ENCODE results near the gene MCEMP1. TPM values are rescaled to one million over a fixed set of nuclear protein-coding genes. Genes with fewer than 3 reads are reported as not detected.

MCEMP1 gene
- total and polyA plus RNA-seq, 2 of the 13 experiments (the other 11 are each of a cell fraction or from before 2014, with no cell fraction given), result not detected

DNA sequence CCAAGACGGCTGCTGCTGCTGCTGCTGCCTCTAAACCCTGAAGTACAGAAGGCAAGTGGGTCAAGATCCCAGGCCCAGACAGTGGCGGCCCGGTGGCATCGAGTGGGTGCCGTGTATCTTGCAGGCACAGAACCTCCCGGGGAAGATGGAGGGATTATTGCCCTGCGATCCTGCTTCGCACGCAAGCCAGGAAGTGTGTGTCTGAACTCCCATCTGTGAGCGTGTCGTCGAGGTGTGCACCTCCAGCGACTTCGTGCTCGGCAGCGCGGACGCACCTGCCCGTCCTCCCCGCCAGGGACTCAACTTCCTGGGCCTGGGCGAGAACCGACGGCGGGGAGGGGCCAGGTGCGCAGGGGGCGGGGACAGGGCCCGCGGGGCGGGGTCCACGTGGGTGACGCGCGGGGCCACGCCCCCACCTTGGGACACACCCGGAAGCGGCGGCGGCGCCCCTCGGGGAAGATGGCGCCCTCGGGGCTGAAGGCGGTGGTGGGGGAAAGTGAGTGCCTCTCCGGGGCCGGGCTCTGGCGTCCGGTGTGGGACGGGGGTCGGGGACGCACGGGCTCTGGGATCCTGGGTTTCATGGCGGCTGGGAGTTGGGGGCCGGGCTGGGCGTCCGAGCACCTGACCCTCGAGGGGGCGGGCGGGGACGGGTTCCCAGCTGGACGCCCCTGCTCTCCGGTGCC, 40.1 kb upstream of the MCEMP1 start, which contains the start of gene STXBP2 (continued):
- TF ChIP-seq, protein P1, sequence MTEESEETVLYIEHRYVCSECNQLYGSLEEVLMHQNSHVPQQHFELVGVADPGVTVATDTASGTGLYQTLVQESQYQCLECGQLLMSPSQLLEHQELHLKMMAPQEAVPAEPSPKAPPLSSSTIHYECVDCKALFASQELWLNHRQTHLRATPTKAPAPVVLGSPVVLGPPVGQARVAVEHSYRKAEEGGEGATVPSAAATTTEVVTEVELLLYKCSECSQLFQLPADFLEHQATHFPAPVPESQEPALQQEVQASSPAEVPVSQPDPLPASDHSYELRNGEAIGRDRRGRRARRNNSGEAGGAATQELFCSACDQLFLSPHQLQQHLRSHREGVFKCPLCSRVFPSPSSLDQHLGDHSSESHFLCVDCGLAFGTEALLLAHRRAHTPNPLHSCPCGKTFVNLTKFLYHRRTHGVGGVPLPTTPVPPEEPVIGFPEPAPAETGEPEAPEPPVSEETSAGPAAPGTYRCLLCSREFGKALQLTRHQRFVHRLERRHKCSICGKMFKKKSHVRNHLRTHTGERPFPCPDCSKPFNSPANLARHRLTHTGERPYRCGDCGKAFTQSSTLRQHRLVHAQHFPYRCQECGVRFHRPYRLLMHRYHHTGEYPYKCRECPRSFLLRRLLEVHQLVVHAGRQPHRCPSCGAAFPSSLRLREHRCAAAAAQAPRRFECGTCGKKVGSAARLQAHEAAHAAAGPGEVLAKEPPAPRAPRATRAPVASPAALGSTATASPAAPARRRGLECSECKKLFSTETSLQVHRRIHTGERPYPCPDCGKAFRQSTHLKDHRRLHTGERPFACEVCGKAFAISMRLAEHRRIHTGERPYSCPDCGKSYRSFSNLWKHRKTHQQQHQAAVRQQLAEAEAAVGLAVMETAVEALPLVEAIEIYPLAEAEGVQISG (CRISPR knock-in tag; IDR thresholded peaks at IDR 0.05), result peak; percentile 55; the same call in 1 of the 2 replicates
- TF ChIP-seq JUND (CRISPR knock-in tag; IDR thresholded peaks at IDR 0.05), result no peak
- TF ChIP-seq HOXA7 (CRISPR knock-in tag; IDR thresholded peaks at IDR 0.05), result no peak
- TF ChIP-seq, protein P2, sequence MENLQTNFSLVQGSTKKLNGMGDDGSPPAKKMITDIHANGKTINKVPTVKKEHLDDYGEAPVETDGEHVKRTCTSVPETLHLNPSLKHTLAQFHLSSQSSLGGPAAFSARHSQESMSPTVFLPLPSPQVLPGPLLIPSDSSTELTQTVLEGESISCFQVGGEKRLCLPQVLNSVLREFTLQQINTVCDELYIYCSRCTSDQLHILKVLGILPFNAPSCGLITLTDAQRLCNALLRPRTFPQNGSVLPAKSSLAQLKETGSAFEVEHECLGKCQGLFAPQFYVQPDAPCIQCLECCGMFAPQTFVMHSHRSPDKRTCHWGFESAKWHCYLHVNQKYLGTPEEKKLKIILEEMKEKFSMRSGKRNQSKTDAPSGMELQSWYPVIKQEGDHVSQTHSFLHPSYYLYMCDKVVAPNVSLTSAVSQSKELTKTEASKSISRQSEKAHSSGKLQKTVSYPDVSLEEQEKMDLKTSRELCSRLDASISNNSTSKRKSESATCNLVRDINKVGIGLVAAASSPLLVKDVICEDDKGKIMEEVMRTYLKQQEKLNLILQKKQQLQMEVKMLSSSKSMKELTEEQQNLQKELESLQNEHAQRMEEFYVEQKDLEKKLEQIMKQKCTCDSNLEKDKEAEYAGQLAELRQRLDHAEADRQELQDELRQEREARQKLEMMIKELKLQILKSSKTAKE (CRISPR knock-in tag; IDR thresholded peaks at IDR 0.05; ENCODE audit: borderline replicate concordance), result peak; percentile 43; the same call in 1 of the 2 replicates
- TF ChIP-seq PAWR (CRISPR knock-in tag; IDR thresholded peaks at IDR 0.05; ENCODE audit: borderline replicate concordance), result no peak
- no peak for TF ChIP-seq HNRNPH1 (optimal IDR thresholded peaks at IDR 0.05; ENCODE audit: low read depth, low read length)
- TF ChIP-seq, protein P3, sequence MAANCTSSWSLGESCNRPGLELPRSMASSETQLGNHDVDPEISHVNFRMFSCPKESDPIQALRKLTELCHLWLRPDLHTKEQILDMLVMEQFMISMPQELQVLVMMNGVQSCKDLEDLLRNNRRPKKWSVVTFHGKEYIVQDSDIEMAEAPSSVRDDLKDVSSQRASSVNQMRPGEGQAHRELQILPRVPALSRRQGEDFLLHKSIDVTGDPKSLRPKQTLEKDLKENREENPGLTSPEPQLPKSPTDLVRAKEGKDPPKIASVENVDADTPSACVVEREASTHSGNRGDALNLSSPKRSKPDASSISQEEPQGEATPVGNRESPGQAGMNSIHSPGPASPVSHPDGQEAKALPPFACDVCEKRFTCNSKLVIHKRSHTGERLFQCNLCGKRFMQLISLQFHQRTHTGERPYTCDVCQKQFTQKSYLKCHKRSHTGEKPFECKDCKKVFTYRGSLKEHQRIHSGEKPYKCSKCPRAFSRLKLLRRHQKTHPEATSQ (CRISPR knock-in tag; IDR thresholded peaks at IDR 0.05; ENCODE audit: borderline replicate concordance), result no peak; the same call in 1 of the 2 replicates
- TF ChIP-seq ZBTB7B (CRISPR knock-in tag; IDR thresholded peaks at IDR 0.05), result no peak
- TF ChIP-seq, protein P4, sequence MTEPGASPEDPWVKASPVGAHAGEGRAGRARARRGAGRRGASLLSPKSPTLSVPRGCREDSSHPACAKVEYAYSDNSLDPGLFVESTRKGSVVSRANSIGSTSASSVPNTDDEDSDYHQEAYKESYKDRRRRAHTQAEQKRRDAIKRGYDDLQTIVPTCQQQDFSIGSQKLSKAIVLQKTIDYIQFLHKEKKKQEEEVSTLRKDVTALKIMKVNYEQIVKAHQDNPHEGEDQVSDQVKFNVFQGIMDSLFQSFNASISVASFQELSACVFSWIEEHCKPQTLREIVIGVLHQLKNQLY (CRISPR knock-in tag; IDR thresholded peaks at IDR 0.05), result no peak
- TF ChIP-seq ZEB1 (IDR thresholded peaks at IDR 0.05; ENCODE audit: insufficient replicate concordance, low read depth), result peak; percentile 67
- TF ChIP-seq, protein P5, sequence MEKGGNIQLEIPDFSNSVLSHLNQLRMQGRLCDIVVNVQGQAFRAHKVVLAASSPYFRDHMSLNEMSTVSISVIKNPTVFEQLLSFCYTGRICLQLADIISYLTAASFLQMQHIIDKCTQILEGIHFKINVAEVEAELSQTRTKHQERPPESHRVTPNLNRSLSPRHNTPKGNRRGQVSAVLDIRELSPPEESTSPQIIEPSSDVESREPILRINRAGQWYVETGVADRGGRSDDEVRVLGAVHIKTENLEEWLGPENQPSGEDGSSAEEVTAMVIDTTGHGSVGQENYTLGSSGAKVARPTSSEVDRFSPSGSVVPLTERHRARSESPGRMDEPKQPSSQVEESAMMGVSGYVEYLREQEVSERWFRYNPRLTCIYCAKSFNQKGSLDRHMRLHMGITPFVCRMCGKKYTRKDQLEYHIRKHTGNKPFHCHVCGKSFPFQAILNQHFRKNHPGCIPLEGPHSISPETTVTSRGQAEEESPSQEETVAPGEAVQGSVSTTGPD (CRISPR knock-in tag; IDR thresholded peaks at IDR 0.05), result no peak
- no peak for TF ChIP-seq U2AF2 (IDR thresholded peaks at IDR 0.05; ENCODE audit: low read depth, low read length)
- TF ChIP-seq ZNF652 (CRISPR knock-in tag; IDR thresholded peaks at IDR 0.05; ENCODE audit: borderline replicate concordance, low read depth), result no peak
- no peak for TF ChIP-seq NFE2 (CRISPR knock-in tag; IDR thresholded peaks at IDR 0.05)
- TF ChIP-seq ZNF616 (CRISPR knock-in tag; IDR thresholded peaks at IDR 0.05; ENCODE audit: low read depth), result 0 out of 2 replicates have a peak, but pooled peaks have one; percentile 84
- TF ChIP-seq ZNF563 (CRISPR knock-in tag; IDR thresholded peaks at IDR 0.05), result peak; percentile 66; the same call in 1 of the 2 replicates
- peak; percentile 55; the same call in 1 of the 2 replicates for TF ChIP-seq TGIF2 (CRISPR knock-in tag; IDR thresholded peaks at IDR 0.05)
- TF ChIP-seq, protein P6, sequence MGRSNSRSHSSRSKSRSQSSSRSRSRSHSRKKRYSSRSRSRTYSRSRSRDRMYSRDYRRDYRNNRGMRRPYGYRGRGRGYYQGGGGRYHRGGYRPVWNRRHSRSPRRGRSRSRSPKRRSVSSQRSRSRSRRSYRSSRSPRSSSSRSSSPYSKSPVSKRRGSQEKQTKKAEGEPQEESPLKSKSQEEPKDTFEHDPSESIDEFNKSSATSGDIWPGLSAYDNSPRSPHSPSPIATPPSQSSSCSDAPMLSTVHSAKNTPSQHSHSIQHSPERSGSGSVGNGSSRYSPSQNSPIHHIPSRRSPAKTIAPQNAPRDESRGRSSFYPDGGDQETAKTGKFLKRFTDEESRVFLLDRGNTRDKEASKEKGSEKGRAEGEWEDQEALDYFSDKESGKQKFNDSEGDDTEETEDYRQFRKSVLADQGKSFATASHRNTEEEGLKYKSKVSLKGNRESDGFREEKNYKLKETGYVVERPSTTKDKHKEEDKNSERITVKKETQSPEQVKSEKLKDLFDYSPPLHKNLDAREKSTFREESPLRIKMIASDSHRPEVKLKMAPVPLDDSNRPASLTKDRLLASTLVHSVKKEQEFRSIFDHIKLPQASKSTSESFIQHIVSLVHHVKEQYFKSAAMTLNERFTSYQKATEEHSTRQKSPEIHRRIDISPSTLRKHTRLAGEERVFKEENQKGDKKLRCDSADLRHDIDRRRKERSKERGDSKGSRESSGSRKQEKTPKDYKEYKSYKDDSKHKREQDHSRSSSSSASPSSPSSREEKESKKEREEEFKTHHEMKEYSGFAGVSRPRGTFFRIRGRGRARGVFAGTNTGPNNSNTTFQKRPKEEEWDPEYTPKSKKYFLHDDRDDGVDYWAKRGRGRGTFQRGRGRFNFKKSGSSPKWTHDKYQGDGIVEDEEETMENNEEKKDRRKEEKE (IDR thresholded peaks at IDR 0.05), result no peak

Measured in HepG2 (cell line).